KMS-11 (cell line): ENCODE measurements around the gene MYO7B.

Experiments
- H2AFZ ChIP-seq: fragments of 200-600 bp; sonication (generic); 2 replicates; pipeline ENCODE4 v1.6.1; 2016; ENCODE audit warnings: antibody characterized with exemption, mixed run types, low read depth
- H3K27ac ChIP-seq: fragments of 200-600 bp; sonication (generic); 2 replicates; pipeline ENCODE4 v1.6.1; 2016; ENCODE audit warnings: mild to moderate bottlenecking, mixed run types
- H3K27me3 ChIP-seq: fragments of 200-600 bp; sonication (generic); 2 replicates; pipeline ENCODE4 v1.6.1; 2017; ENCODE audit warnings: mild to moderate bottlenecking, low read depth, mixed run types, moderate library complexity; ENCODE audit not compliant: insufficient read depth
- H3K36me3 ChIP-seq: fragments of 200-600 bp; sonication (generic); 2 replicates; pipeline ENCODE4 v1.6.1; 2017; ENCODE audit warnings: mild to moderate bottlenecking, mixed run types; ENCODE audit not compliant: insufficient read depth
- H3K4me1 ChIP-seq: fragments of 200-600 bp; sonication (generic); 2 replicates; pipeline ENCODE4 v1.6.1; 2016; ENCODE audit warnings: mild to moderate bottlenecking, low read depth, mixed run types; ENCODE audit not compliant: poor library complexity, severe bottlenecking
- H3K4me2 ChIP-seq: fragments of 200-600 bp; sonication (generic); 2 replicates; pipeline ENCODE4 v1.7.0; 2016; ENCODE audit warnings: mild to moderate bottlenecking, mixed run types
- H3K4me3 ChIP-seq: fragments of 200-600 bp; sonication (generic); IDR thresholded peaks from 2 replicates; pipeline ENCODE4 v1.6.1; 2017; ENCODE audit warnings: low read depth, low read length, mixed read lengths; ENCODE audit not compliant: insufficient read depth
- H3K79me2 ChIP-seq: fragments of 200-600 bp; sonication (generic); 2 replicates; pipeline ENCODE4 v1.6.1; 2016; ENCODE audit warnings: low read depth, mixed run types; ENCODE audit not compliant: insufficient read depth
- H3K9ac ChIP-seq: fragments of 200-600 bp; sonication (generic); 2 replicates; pipeline ENCODE4 v1.6.1; 2016; ENCODE audit warnings: mild to moderate bottlenecking, mixed run types
- H4K20me1 ChIP-seq: fragments of 200-600 bp; sonication (generic); 2 replicates; pipeline ENCODE4 v1.6.1; 2016; ENCODE audit warnings: mild to moderate bottlenecking, mixed run types; ENCODE audit not compliant: insufficient read depth
- CTCF ChIP-seq: fragments of 200-600 bp; sonication (generic); conservative IDR thresholded peaks from 2 replicates; pipeline ENCODE4 v1.6.1; 2017; ENCODE audit warnings: low read depth, mild to moderate bottlenecking, antibody characterized with exemption, low read length, moderate library complexity, mixed read lengths

The MYO7B gene

GRCh38 chr2:127651971-127652550, 116.6 kb downstream of the MYO7B start:
- Histone ChIP-seq H3K36me3 (no peaks in the 10 kb centered on the region), H2AFZ (no peak overlapping the region), H3K27me3 (no peaks in the 10 kb centered on the region), H3K27ac (no peak overlapping the region), H3K4me1 (no peaks in the 10 kb centered on the region), H3K4me3 (no peak overlapping the region), H3K4me2 (no peak overlapping the region), H4K20me1 (no peaks in the 10 kb centered on the region), H3K79me2 (no peaks in the 10 kb centered on the region), H3K9ac (no peak overlapping the region)
- no peak for TF ChIP-seq CTCF

GRCh38 chr2:127652786-127653357, 117.4 kb downstream of the MYO7B start:
- no peak overlapping the region for H3K9ac ChIP-seq
- H3K4me2 ChIP-seq = no peak overlapping the region
- H3K4me3 ChIP-seq = no peak overlapping the region
- H4K20me1 ChIP-seq = no peaks in the 10 kb centered on the region
- H3K27ac ChIP-seq = no peak overlapping the region
- H3K27me3 ChIP-seq = no peaks in the 10 kb centered on the region
- no peaks in the 10 kb centered on the region for H3K36me3 ChIP-seq
- no peaks in the 10 kb centered on the region for H3K79me2 ChIP-seq
- TF ChIP-seq CTCF = no peak
- H3K4me1 ChIP-seq = no peaks in the 10 kb centered on the region
- H2AFZ ChIP-seq = no peak overlapping the region

GRCh38 chr2:127653421-127654083, 118.1 kb downstream of the MYO7B start:
- Histone ChIP-seq H3K9ac (no peak overlapping the region), H2AFZ (no peak overlapping the region), H3K27me3 (no peaks in the 10 kb centered on the region), H3K4me2 (no peak overlapping the region), H3K79me2 (no peaks in the 10 kb centered on the region), H3K36me3 (no peaks in the 10 kb centered on the region), H4K20me1 (no peaks in the 10 kb centered on the region), H3K4me1 (no peaks in the 10 kb centered on the region), H3K4me3 (no peak overlapping the region), H3K27ac (no peak overlapping the region)
- no peak for TF ChIP-seq CTCF

- no peak overlapping the region for H3K4me2 ChIP-seq
- H3K79me2 ChIP-seq = no peaks in the 10 kb centered on the region
- no peaks in the 10 kb centered on the region for H3K27me3 ChIP-seq
- H3K4me3 ChIP-seq = no peak overlapping the region
- no peaks in the 10 kb centered on the region for H3K4me1 ChIP-seq
- no peaks in the 10 kb centered on the region for H4K20me1 ChIP-seq
- H3K9ac ChIP-seq = no peak overlapping the region
- no peak overlapping the region for H3K27ac ChIP-seq
- no peaks in the 10 kb centered on the region for H3K36me3 ChIP-seq
- TF ChIP-seq CTCF = no peak
- no peak overlapping the region for H2AFZ ChIP-seq
These were observed 118.8 kb downstream of the MYO7B start for GRCh38 chr2:127654084-127654837.
